Cerebellar cortex (tissue), 1 donor: ENCODE data around the gene DGKA.
"Not testable (repeated sequence)": the region's sequence is repeated elsewhere in the genome, so short reads cannot be mapped to it uniquely, and the experiment has no call there.

ENCODE experiments used
- DNase-seq: peaks from one replicate; pipeline ENCODE4 v3.0.0-alpha.2; 2015; ENCODE audit warnings: low spot score

DGKA gene

GRCh38 chr12:55999522-55999921 lies 68.6 kb downstream of the DGKA start:
- not testable (repeated sequence) for DNase-seq

DNA sequence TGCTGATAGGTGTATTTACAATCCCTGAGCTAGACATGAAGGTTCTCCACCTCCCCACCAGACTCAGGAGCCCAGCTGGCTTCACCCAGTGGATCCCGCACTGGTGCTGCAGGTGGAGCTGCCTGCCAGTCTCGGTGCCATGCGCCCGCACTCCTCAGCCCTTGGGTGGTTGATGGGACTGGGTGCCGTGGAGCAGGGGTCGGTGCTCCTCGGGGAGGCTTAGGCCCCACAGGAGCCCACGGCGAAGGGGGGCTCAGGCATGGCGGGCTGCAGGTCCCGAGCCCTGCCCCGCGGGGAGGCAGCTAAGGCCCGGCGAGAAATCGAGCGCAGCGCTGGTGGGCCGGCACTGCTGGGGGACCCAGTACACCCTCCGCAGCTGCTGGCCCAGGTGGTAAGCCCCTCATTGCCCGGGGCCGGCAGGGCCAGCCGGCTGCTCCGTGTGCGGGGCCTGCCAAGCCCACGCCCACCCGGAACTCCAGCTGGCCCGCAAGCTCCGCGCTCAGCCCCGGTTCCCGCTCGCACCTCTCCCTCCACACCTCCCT lies 69.1 kb downstream of the DGKA start:
- not testable (repeated sequence) for DNase-seq

DNA sequence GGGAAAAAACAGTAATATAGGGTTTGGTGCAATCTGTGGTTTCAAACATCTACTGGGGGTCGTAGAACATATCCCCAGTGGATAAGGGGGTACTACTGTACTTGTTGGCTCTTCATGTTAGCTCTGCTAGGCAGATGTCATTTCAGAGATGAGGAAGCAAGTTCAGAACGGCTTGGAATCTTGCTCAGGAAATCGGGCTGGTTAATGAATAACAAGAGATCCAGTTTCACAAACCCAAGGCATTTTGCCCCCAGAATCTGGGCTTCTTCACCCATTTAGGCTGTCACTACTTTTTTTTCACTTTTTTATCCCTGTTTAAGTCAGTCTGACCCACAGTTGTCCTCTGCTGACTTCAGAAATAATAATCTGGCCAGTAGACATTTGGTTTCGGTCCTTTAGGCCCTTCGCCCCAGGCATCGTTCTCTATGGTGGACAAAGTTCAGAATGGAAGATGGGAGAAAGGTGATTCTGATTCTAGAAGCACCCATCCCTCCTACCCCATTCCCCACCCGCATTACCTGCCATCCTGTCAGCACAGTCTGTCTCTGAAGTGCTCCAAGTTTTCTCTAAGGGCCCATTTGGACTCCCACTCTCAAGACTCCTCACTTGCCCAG lies 70.6 kb downstream of the DGKA start:
- DNase-seq = no peak

- DNase-seq = not testable (repeated sequence)
Observed at GRCh38 chr12:56003376-56003775, 72.4 kb downstream of the DGKA start.
